Activated CD4-positive, alpha-beta T cell treated with anti-CD3 and anti-CD28 coated beads, Interleukin-2, amount 50 U/mL, for 16 hours (primary cell): Measurements from ENCODE around the gene PDSS2.

Source experiments
- DNase-seq: peaks from one replicate; pipeline ENCODE4 v3.0.0-alpha.2; 2020

The PDSS2 gene

DNA sequence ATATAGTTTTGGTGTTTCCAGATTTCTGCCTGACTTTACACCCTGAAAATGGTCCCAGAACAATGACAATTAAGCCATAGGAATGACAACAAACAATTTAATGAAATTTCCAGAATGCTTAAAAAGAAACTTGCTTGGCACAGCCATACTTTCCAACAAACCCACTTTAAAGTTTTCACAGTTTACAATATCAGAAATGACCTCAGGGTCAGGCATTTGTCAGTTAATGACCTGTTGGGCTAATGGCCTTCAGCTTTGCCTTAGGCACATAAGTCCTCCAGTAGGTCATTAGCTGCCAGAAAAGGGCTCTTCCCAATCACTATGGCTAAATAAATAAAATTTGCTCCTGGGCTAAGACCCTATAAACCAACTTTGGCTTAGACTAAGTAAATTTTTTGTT, 199.4 kb downstream of the PDSS2 start:
- DNase-seq, result no peak

DNA sequence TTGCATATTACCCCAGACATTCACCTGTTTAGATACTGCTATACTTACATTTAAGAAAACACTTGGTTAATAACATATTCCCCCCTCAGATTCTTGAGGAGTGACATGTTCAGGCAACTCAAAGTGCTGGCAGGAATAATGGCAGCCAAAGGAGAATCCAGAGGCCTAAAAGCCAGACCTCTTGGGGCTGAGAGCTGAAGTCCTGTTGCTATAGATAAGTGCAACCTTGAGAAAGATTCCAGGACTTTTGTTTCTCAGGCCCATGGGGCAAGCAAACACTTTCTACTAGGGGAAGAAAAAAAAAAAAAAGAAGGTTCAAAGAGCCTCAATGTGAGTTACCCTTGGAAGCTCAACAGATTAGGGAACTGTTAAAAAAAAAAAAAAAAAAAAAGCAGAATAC, 211.2 kb downstream of the PDSS2 start:
- DNase-seq, result no peak

GRCh38 chr6:107246972-107247615, 212.3 kb downstream of the PDSS2 start:
- no peak for DNase-seq

DNA sequence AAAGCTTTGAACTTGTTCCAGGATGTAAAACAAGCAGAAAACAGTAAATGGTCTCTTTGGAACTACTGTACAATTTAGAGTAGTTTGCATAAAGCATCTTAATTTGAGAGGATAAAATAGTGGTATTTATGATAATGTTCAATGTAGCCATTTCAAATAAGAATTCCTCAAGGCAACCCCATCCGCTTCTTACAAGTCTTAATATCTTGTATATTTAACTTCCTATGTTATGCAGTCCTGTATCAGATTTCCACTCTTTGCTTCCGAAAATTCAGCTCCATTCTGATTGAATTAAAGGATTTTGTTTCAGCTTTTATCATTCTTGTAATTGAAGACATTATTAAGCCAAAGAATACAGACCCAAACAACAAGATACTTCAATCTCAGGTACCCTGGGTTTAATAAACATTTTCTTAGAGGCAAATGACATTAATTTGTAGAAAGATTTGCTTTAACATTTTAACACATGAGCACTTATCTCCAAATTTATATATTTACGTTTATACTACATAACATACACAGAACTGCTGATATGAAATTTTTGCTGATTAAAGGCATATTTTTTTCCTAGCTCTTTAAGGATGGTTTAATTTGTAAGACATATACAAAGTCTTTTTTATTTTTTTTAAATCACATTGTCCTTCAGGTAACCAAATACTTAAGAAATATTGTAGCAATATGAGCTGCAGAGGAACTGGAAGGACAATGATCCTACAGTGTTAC, 213.0 kb downstream of the PDSS2 start:
- DNase-seq, result no peak

DNA sequence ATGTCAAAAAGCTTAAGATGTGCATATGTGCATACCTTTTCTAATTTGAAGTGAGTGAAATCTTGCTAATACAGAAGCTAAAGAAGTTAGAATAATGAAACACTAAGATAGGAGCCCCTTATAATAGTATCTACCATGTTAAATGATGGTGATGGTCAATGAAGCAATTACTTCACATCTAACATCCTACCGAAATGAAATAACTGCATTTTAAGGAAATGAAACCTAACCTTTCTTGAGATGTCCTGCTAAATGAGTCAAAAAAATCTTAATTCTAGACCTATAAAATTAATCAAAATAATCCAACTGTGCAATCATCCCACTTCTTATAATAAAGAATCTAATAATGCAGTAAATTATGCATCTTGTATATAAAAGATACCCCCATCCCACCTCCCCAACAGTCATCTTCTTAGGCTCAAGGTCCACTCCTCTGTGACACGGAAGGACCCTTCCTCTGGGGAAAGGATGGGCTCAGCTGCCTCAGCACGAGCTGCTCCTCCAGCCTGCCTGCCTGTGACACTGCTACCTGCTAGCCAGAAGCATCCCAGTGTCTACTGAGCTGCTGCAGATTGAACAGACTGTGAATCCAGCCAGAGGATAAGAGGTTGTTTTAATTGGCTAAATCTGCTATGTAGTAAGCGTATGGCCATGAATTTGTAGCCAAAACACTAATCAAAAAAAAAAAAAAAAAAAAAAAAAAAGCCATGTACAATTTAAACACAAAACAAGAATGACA, 214.5 kb downstream of the PDSS2 start:
- no peak for DNase-seq

DNA sequence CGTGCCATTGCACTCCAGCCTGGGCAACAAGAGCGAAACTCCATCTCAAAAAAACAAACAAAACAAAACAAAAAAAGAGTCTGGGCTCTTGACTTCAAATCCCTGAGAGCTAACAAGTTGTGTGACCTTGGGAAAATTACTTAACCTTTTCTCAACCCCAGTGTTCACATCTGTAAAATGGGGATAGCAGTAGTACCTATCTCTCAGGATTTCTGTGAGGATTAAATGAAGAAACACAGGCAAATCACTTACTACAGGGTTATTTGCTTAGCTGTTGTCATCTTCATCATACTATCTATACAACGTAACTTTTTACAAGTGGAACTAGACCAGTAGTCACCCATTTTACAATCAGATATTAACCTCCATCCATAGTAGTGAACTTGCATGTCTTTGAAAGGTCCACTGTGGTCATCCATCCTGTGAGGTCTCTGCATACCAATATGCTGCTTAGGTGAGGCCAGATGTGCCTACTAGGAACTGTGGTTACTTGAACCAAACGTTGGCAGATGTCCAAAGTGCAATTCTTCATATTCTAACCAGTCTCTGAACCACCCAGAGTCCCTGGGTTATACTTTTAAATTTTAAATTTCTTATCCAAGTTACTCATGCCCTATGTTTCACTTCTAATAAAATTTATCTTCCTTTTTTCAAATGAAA, 215.2 kb downstream of the PDSS2 start:
- no peak for DNase-seq

DNA sequence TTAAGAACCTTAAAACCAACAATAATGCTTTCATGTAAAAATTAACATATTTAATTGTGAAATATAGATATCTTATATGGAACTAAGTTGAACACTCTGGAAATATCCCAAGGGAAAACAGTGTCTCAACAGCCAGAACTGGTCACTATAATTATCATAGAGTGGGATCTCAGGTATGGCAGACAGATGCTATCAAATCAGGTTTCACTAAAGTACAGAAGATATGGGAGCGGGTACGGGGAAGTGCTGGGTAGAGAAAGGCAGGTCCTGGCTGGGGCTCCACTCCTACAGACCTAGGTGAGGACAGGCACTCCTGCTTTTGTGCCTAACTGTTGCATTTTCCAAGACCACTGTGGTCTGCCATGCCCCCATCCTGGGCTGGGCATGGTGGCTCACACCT, 215.9 kb downstream of the PDSS2 start:
- no peak for DNase-seq

- no peak for DNase-seq
These were observed 221.2 kb downstream of the PDSS2 start for GRCh38 chr6:107237992-107238660.

GRCh38 chr6:107235511-107235910, 223.9 kb downstream of the PDSS2 start:
- no peak for DNase-seq

GRCh38 chr6:107235007-107235406, 224.4 kb downstream of the PDSS2 start:
- no peak for DNase-seq

DNA sequence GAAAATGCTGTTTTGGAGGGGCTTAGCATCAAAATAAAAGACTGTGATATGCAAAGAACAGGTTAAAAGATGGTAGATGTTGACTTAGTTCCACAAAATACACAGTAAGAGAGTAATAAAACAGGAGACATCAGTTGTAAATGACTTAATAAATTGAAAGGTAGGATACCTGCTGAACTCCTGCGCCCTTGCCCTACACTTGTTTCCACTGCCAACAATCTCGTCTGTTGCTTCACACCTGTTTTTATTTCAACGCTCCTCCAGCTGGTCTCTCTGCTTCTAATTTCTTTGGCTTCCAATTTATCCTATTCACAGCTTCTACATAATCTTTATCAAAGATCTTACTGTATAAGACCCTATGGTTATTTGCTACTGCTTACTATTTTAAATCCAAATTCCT, 228.1 kb downstream of the PDSS2 start:
- DNase-seq, result no peak

DNA sequence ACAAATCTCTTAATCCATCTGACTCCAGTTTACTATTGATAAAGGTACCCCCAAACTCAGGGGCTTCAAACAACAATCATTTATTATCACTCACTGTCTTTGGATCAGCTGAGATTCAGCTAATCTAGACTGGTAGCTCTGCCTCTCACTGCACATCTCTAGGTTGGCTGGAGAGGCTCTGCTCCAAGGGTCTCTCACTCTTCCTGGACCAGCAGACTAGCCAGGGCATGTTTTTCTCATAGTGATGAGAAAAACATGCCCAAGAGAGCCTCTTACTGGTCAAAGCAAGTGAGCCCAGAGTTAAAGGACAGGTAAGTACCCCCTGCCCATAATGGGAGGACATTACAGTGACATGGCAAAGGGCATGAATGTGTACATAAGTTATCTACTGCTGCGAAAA, 228.9 kb downstream of the PDSS2 start:
- DNase-seq, result no peak

DNA sequence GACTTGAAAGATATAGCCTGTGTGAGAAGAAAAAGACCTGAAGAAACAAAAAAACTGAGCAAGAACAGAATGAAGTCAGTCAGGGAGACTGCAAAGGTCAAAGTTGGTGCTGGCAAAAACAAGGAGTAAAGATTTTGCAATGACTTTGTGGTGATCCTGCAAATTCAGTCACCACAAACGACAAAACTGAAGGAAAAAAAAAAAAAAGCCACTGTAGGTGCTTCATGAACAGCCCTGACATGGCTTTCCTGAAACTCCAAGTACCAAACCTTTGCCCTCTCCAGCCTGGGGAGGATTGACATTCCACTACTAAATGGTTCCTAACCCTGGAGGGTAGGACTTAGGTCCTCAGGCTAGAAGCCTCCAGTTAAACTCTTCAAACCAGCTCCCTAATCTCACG, 229.3 kb downstream of the PDSS2 start:
- no peak for DNase-seq

- DNase-seq, result no peak
These were observed 230.6 kb downstream of the PDSS2 start for GRCh38 chr6:107228754-107229153.

DNA sequence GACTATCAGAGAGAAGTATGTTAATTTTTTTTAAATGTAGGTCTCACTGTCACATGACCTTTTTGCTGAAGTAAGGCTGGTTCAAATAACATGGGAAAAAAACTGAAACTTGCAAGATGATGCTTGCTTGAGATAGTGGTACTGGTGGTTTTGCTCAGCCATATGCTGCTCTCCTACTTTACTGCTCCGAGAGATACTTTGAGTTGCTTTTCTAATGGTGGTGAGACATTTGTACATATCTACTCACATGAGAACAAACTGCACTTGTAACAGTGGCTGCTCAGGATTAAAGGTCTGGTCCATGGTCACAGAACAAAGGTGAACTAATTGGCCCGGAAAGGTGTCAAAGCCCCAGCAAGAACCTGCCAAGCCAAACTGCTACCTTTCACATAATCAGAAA, 237.8 kb downstream of the PDSS2 start:
- DNase-seq, result no peak

DNA sequence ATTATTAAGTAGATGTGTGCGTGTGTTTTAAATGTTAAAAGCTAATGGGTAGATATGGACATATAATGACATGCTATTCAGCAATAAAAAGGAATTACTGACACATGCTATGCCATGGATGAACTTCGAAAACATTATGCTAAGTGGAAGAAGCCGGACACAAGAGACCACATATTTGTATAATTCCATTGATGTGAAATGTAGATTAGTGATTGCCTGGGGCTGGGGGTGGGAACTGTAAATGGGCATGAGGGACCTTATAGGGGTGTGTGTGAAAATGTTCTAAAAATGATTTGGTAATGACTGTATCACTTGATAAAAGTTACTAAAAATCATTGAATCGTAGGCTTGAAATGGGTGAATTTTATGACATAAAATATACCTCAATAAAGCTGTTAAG, 239.5 kb downstream of the PDSS2 start:
- DNase-seq, result no peak

- no peak for DNase-seq
These were observed 241.2 kb downstream of the PDSS2 start for GRCh38 chr6:107218142-107218541.

GRCh38 chr6:107217248-107217647, 242.1 kb downstream of the PDSS2 start:
- DNase-seq, result no peak

- DNase-seq, result no peak
These were observed 243.0 kb downstream of the PDSS2 start for GRCh38 chr6:107216197-107216933.

GRCh38 chr6:107215334-107215733, 244.0 kb downstream of the PDSS2 start:
- no peak for DNase-seq

DNA sequence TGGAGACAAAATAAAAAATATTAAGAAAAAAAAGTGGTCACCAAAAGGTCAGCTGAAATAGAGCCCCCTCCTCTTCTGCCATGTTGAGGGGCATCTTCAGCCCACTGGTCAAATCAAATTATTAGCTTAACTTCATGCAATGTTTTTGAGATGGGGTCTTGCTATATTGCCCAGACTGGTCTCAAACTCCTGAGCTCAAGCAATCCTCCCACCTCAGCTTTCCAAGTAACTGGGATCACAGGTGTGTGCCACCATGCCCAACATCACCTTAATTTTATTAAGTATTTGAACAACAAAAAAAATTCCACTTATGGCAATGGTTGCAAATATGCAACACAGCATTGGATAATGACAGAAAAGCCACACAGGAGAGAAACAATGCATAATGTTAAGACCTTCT, 244.7 kb downstream of the PDSS2 start:
- no peak for DNase-seq
